NCI-H2227 (cell line): ENCODE data around the gene SLC22A23.

ENCODE experiments used
- DNase-seq: peaks from one replicate; lab custom pipeline; 2025; ENCODE audit not compliant: unreplicated experiment; lab: John Stamatoyannopoulos, UW

The SLC22A23 gene

GRCh38 chr6:3372912-3373554, 83.8 kb downstream of the SLC22A23 start:
- no peak for DNase-seq

GRCh38 chr6:3372184-3372846, 84.5 kb downstream of the SLC22A23 start:
- DNase-seq = no peak

- no peak for DNase-seq
These were observed 85.5 kb downstream of the SLC22A23 start for GRCh38 chr6:3371222-3371949.

GRCh38 chr6:3370361-3371221, 86.3 kb downstream of the SLC22A23 start:
- no peak for DNase-seq

- no peak for DNase-seq
These were observed 86.9 kb downstream of the SLC22A23 start for GRCh38 chr6:3369985-3370360.

- no peak for DNase-seq
These were observed 88.2 kb downstream of the SLC22A23 start for GRCh38 chr6:3368685-3369084.

GRCh38 chr6:3367630-3368029, 89.2 kb downstream of the SLC22A23 start:
- no peak for DNase-seq

GRCh38 chr6:3366596-3367413, 90.0 kb downstream of the SLC22A23 start:
- DNase-seq = no peak

- no peak for DNase-seq
These were observed 92.5 kb downstream of the SLC22A23 start for GRCh38 chr6:3364391-3364790.

GRCh38 chr6:3363296-3364025, 93.4 kb downstream of the SLC22A23 start:
- DNase-seq = no peak

- no peak for DNase-seq
These were observed 95.4 kb downstream of the SLC22A23 start for GRCh38 chr6:3361312-3362037.

GRCh38 chr6:3360727-3361045, 96.2 kb downstream of the SLC22A23 start:
- no peak for DNase-seq

- DNase-seq = no peak
These were observed 96.7 kb downstream of the SLC22A23 start for GRCh38 chr6:3359973-3360726.

- no peak for DNase-seq
These were observed 97.6 kb downstream of the SLC22A23 start for GRCh38 chr6:3359101-3359752.

GRCh38 chr6:3358413-3359100, 98.3 kb downstream of the SLC22A23 start:
- DNase-seq = no peak

GRCh38 chr6:3357678-3358077, 99.2 kb downstream of the SLC22A23 start:
- DNase-seq = no peak

GRCh38 chr6:3356824-3357420, 99.9 kb downstream of the SLC22A23 start:
- DNase-seq = no peak
